Measurements from ENCODE around the gene TTLL1. TPM values are rescaled to one million over a fixed set of nuclear protein-coding genes. Genes with fewer than 3 reads are reported as not detected.

The TTLL1 gene
- total and polyA plus RNA-seq, 9 of the 15 experiments (the other 6 are each of a cell fraction or from before 2014, with no cell fraction given), result 0.06 to 0.85 (median 0.17) TPM

GRCh38 chr22:43001271-43002201, 87.7 kb downstream of the TTLL1 start:
- Histone ChIP-seq H2AFZ (ENCODE audit: low read depth, low read length) (no peak overlapping the region), H3K9me3 (replicated peaks; ENCODE audit: control insufficient read depth, insufficient read depth, low read depth, low read length) (no peaks in the 10 kb centered on the region), H3K4me2 (ENCODE audit: insufficient read depth, low read length) (peak overlapping the region; percentile 43), H3K9ac (ENCODE audit: insufficient read depth in 1 of 2, low read depth in 2 of 2, low read length in 2 of 2) (peak overlapping the region; percentile 22 to 48; a peak in 2 of 4 replicates), H3K79me2 (ENCODE audit: control insufficient read depth, insufficient read depth, low read length) (peaks cover 92% of the 10 kb centered on the region), H3K4me1 (replicated peaks in 1 of 2; ENCODE audit: control insufficient read depth in 2 of 2, insufficient read depth in 2 of 2, low read length in 2 of 2) (peaks cover 12 to 42% of the 10 kb centered on the region in 2 experiments), H3K27me3 (ENCODE audit: control insufficient read depth in 2 of 2, insufficient read depth in 2 of 2, low read length in 2 of 2) (no peaks in the 10 kb centered on the region), H3K4me3 (no peak overlapping the region), H3K27ac (ENCODE audit: extremely low read depth, low read depth, low read length) (peak overlapping the region; percentile 25; the same call in 1 of the 3 replicates), H3K36me3 (ENCODE audit: control insufficient read depth, insufficient read depth, low read length) (no peaks in the 10 kb centered on the region), H3K9me1 (ENCODE audit: control insufficient read depth, insufficient read depth, low read length) (no peaks in the 10 kb centered on the region), H4K20me1 (replicated peaks; ENCODE audit: control insufficient read depth, insufficient read depth, low read length) (0 out of 2 replicates have a peak, but pooled peaks cover 4% of the 10 kb centered on the region)
- DNase-seq (ENCODE audit: extremely low read depth in 1 of 4, low spot score in 3 of 4), result no peak
- in situ Hi-C loops (cut with MboI), result no loop called here
- ChIA-PET POLR2A (interaction anchor here (0.9 to 1.2 kb wide), 2 partner anchors 42 kb away, joined by 3 to 4 read pairs; no protein-coding TSS in a partner anchor), CTCF (ENCODE audit: low intra/inter-chr PET ratio) (interaction anchor here (0.5 kb wide), 1 partner anchor 230 kb away, joined by 3 read pairs; no protein-coding TSS in a partner anchor)
- peak; percentile 65 for TF ChIP-seq RFX1 (IDR thresholded peaks at IDR 0.05)
- TF ChIP-seq L3MBTL2 (IDR thresholded peaks at IDR 0.05), result no peak
- no TSS peak for BruUV-seq (replicated peaks)
- intact Hi-C loops (cut with micrococcal nuclease), result no loop called here
- 81% methylated on average over 3 of the region's 3 CpGs for WGBS (ENCODE audit: insufficient coverage, low coverage, missing lambda C conversion rate)
- FAIRE-seq, result no peak
- no peak for ATAC-seq

All from K562 (cell line).